SW 1271 (cell line): ENCODE results near the gene USP28.
"Not testable (repeated sequence)": the region's sequence is repeated elsewhere in the genome, so short reads cannot be mapped to it uniquely, and the experiment has no call there.

Experiments
- DNase-seq, 2 experiments: peaks; one replicate each; lab custom pipeline; 2025; lab: John Stamatoyannopoulos, UW

USP28 gene

GRCh38 chr11:113773092-113773415 is 102.3 kb downstream of the USP28 start:
- DNase-seq: no peak

- no peak for DNase-seq
Measured at GRCh38 chr11:113771964-113772363, 103.4 kb downstream of the USP28 start.

GRCh38 chr11:113764527-113765219 is 110.7 kb downstream of the USP28 start:
- no peak for DNase-seq

- DNase-seq: not testable (repeated sequence)
Measured at GRCh38 chr11:113763040-113763439, 112.3 kb downstream of the USP28 start.

GRCh38 chr11:113760241-113760640 is 115.1 kb downstream of the USP28 start:
- no peak for DNase-seq

GRCh38 chr11:113752932-113753331 is 122.4 kb downstream of the USP28 start:
- DNase-seq: no peak
